Measurements from ENCODE around the gene ZNF23.

The ZNF23 gene

GRCh38 chr16:71399801-71400563 is 62.1 kb downstream of the ZNF23 start:
- no peak for TF ChIP-seq FOXP2 (optimal IDR thresholded peaks at IDR 0.05; ENCODE audit: borderline replicate concordance, extremely low read depth, extremely low read length, insufficient read depth)
- TF ChIP-seq, protein P1, sequence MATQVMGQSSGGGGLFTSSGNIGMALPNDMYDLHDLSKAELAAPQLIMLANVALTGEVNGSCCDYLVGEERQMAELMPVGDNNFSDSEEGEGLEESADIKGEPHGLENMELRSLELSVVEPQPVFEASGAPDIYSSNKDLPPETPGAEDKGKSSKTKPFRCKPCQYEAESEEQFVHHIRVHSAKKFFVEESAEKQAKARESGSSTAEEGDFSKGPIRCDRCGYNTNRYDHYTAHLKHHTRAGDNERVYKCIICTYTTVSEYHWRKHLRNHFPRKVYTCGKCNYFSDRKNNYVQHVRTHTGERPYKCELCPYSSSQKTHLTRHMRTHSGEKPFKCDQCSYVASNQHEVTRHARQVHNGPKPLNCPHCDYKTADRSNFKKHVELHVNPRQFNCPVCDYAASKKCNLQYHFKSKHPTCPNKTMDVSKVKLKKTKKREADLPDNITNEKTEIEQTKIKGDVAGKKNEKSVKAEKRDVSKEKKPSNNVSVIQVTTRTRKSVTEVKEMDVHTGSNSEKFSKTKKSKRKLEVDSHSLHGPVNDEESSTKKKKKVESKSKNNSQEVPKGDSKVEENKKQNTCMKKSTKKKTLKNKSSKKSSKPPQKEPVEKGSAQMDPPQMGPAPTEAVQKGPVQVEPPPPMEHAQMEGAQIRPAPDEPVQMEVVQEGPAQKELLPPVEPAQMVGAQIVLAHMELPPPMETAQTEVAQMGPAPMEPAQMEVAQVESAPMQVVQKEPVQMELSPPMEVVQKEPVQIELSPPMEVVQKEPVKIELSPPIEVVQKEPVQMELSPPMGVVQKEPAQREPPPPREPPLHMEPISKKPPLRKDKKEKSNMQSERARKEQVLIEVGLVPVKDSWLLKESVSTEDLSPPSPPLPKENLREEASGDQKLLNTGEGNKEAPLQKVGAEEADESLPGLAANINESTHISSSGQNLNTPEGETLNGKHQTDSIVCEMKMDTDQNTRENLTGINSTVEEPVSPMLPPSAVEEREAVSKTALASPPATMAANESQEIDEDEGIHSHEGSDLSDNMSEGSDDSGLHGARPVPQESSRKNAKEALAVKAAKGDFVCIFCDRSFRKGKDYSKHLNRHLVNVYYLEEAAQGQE (IDR thresholded peaks at IDR 0.05; ENCODE audit: insufficient read depth in 1 of 2, low read depth in 2 of 2, low read length in 2 of 2) = no peak
- no peak for TF ChIP-seq POLR2AphosphoS5 (IDR thresholded peaks at IDR 0.05; ENCODE audit: low read depth, low read length)
- no peak for TF ChIP-seq TAF1 (IDR thresholded peaks at IDR 0.05; ENCODE audit: borderline replicate concordance, insufficient read depth, low read length)
- TF ChIP-seq SIN3A (IDR thresholded peaks at IDR 0.05; ENCODE audit: borderline replicate concordance, insufficient read depth, low read length) = no peak
